ENCODE results near the gene ANXA4. TPM values are rescaled to one million over a fixed set of nuclear protein-coding genes. Genes with fewer than 3 reads are reported as not detected.
A peak's percentile ranks its signal among the peaks of the same experiment; 100 is the strongest.

ANXA4 gene
- polyA plus RNA-seq, 4 donors = 73.5 to 301 (median 234) TPM

DNA sequence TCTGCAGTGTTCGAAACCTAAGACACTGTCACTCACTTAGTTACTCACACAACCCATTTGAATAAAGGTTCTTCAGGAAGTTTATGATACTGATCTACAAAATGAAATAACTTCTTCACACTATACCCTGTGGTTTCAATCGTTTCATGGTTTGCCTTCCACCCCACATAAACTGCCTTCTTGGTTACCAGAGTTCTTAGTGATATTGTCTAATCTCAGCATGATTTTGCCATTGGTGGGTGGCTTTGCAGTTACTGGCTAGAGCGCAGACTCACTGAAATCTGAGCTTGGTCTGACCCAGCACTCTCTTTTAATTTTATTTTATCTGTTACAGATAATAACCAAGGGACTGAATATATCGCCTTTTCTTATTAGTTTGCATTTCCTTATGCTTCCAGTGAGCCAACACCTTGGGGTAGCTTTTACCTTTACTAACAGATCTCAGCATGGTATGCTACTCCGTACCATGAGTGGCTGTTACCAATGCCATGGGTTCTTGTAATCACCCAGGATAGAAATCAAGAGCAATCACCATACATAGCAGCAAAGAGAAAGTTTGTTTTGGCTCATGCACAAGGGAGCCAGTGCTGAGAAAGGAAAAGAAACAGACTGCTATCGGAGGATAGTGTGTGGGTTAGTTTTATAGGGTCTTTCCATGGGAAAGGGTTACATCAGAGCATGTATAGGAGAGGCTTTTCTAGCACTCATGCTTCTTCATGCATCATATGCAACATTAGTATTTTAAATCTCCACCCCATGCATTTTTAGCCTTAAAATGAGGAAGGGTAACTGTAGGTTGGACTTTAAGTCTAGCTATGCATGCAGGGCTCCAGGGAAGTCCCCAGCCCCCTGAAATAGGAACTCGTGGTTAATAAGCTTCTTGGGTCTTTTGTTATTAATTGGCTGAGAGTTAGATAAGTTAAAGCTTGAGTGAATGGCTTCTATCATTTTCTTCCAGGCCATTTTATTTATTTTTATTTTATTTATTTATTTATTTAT is 33.3 kb downstream of the ANXA4 start:
- DNase-seq (ENCODE audit: low read depth in 4 of 4, low spot score in 3 of 4) = no peak

DNA sequence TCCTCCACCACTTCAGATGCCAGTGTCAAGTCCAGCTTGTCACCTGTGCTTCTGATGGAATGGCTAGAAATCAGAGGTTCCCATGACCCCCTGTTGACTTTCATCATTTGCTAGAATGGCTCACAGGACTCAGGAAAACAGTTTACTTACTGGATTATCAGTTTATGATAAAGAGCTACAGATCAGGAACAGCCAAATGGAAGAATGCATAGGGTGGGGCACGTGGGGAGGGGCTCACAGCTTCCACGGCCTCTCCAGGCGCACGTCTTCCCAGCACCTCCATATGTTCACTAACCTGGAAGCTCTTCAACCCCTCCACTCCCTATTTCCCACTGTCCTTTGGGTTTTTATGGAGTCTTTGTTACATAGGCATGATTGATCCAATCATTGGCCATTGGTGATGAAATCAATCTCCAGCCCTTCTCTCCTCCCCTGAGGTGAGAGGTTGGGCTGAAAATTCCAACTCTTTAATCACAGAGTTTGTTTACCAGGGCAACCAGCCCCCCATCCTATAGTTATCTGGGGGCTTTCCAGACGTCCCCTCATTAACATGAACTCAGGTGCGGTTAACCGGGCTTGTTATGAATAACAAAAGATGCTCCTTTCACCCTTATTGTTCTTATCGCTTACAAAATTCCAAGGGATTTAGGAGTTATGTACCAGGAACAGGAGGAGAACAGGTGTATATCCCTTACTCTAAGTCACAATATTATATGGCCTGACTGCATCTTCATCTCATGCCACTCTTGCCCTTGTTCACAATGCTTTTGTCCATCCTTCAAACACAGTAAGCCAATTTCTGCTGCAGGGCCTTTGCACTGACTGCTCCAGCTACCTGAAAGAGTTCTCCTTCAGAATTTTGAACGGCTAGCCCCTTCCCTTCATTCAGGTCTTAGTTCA is 35.2 kb downstream of the ANXA4 start:
- DNase-seq (ENCODE audit: low read depth in 4 of 4, low spot score in 3 of 4) = no peak

DNA sequence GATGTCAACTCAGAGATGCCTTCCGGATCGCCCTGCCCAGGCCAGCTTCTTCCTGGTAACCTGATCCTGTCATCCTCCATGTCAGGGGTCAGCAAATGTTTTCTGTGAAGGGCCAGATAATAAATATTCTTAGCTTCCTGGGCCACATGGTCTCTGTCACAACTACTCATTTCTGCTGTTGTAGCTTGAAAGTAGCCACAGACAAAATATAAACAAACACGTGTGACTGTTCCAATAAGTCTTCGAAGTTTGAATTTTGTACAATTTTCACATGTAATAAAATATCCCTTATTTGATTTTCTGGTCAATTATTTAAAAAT is 35.8 kb downstream of the ANXA4 start:
- DNase-seq (ENCODE audit: low read depth in 4 of 4, low spot score in 3 of 4) = no peak

DNA sequence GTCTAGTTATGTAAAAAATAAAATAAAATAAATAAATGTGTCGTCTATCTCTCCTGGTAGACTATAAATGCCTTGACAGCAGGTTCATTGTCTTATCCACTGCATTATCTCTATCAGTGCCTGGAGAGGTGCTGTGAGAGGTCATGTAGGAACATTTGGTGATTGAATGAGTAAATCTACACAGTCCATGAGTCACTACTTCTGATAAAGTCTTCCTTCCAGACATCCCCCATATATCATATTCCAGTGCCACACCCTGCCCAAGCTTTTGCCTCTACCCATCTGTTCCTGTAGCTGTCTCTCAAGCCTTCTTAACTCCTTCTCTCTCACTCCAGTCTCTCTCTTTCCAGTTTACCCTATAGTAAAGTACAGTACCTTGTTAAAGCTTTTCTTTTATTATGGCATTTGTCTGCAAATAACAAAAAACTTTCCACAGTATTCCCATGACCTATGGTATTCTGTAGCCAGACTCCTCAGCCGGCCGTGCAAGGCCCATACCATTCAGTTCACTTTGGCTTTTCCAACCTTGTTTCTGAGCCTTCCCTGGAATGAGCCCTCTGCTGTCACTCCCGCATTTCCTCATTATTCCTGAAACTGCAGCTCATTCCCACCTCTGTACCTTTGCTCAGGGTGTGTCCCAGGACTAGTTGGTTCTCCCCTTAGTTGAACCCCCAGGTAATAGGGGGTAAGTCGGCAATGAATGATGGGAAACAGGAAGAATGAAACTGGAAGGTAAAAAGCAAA is 37.5 kb downstream of the ANXA4 start:
- no peak for DNase-seq (ENCODE audit: low read depth in 4 of 4, low spot score in 3 of 4)

DNA sequence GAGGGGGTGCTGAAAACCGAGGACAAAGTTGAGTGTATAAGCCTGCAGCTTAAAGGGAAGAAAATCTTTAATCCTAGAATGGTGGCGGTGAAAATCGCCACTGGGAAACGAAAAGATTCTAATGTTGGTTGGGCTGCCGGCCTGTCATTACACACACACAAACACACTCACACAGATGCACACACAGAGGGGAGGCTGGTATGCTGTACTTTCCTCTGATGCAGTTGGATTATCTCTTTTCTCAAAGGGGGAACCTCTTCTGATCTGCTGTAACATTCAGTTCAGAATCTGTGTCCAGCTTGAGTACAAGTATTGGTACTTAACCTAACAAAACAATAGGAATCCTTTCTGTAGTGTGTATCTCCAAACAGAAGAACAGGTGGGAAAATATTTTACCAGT is 39.0 kb downstream of the ANXA4 start:
- no peak for DNase-seq (ENCODE audit: low read depth in 4 of 4, low spot score in 3 of 4)

DNA sequence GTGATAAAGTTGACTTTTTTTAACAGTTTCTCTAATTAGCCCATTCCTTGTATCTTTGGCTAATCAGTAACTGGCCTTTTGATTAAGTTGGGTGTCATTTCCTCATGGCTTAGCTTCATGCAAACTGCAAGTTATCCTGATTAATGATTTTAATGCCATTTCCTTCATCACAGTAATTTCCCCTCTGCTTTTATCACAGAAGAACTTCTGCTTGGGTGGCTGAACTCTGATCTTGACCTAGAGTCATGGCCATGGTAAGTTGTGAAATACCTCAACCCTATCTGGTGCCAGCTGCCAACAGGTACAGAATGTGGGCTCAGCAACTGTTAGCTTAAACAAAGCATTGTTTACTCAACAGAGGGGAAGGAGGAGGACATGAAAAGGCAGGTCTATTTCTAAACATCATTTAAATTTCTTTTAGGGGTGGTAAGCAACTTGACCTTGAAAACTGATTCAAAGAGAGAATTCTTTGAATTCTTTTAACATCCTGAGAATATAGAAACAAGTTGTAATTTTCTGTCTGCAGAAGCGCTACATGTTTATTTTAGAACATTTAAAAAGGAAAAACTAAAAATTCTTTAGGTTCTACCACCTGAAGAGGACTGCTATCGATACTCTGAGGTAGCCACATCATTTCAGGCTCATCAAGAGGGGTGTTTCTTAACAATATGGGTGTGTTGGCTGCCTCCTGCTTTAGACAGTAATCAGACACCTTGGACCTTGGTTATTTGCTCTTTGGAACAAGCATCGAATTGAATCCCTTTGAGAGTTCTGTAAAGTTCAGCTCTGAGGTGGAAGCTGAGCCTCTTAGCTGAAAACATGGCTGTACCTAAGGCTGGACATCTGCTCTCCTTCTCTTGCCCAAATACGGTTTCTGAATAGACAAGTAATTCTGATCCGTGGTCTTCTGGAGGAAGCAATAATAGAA is 39.7 kb downstream of the ANXA4 start:
- DNase-seq (ENCODE audit: low read depth in 4 of 4, low spot score in 3 of 4) = no peak

DNA sequence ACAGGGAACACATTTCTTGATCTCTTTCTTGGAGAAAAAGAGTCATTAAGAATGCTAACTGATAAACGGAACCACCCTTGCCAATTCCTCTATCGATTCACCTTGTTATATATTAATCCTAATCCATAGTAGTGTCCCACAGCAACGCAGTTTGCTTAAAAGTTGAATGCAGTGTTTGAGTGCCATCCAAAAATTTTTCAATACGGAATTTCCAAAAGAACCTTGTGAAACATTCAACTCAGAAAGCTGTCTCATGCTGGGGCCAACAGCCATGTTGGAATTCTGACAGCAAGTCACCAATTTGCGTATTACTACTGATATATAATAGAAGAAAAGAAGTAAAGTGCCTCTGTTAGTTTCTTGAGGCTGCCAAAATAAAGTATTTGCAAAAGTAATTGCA is 42.3 kb downstream of the ANXA4 start:
- DNase-seq (ENCODE audit: low read depth in 4 of 4, low spot score in 3 of 4) = no peak

DNA sequence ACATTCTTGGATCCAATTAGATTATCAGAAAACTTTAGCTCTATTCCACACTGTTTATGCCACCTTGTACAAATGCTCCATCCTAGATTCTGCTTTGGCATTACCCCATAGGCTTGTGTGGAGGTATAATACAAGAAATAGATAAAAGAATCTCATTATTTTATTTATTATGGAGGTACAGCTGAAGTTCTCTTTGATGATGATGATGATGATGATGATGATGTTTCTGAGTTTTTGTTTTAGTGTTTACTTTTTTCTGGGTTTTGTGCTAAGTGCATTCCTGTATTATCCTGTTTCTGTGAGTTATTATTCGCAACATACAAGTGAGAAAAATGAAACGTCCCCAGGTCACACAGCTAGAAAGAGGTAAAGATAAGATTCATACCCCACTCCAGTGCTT is 43.4 kb downstream of the ANXA4 start:
- DNase-seq (ENCODE audit: low read depth in 4 of 4, low spot score in 3 of 4) = no peak

DNA sequence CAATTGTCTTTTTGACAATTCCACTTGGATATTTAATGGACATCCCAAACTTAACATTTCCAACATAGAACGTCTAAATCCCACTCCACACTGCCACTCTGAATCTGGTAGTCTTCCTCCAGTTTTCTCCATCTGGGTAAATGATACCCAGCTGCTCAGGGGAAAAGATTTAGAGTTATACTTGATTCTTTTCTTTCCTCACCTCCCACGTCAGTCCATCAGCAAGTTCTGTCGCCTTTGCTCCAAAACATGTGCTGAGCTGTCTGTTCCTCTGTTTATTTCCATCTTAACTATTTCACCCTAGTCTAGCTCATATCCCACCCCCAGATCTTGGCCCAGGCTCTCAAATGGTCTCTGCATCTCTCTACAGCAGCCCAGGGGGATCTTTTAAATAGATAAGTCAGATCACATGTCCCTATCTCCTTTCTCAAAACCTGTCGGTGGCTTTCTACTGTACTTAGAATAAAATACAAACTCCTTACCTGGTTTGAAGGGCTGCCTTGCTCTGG is 44.2 kb downstream of the ANXA4 start:
- no peak for DNase-seq (ENCODE audit: low read depth in 4 of 4, low spot score in 3 of 4)

DNA sequence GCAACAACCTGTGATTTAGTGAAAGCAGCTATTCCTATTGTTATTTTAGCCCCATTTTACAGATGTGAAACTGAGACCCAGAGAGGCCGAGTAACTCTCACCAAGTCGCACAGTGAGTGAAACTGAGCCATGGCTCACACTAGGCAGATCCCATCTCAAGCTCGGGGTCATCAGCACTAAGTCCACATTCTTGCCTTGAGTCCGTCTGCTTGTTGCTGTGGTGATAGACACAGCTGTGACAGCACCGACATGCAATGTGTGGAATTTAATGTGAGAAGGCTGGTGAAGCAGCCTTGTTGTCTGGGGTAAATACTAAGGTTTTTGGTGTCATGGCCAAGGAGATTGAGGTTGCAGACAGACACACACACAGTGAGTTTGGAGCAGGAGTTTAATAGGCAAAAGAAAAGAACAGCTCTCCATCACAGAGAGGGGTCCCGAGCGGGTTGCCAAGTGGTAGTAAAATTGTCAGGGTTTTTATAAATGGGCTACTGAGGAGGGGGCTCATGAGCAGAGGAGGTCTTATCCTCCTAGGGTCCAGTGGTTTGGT is 47.3 kb downstream of the ANXA4 start:
- peak in 1 of 4 donors; percentile 76 for DNase-seq (ENCODE audit: low read depth in 4 of 4, low spot score in 3 of 4)

DNA sequence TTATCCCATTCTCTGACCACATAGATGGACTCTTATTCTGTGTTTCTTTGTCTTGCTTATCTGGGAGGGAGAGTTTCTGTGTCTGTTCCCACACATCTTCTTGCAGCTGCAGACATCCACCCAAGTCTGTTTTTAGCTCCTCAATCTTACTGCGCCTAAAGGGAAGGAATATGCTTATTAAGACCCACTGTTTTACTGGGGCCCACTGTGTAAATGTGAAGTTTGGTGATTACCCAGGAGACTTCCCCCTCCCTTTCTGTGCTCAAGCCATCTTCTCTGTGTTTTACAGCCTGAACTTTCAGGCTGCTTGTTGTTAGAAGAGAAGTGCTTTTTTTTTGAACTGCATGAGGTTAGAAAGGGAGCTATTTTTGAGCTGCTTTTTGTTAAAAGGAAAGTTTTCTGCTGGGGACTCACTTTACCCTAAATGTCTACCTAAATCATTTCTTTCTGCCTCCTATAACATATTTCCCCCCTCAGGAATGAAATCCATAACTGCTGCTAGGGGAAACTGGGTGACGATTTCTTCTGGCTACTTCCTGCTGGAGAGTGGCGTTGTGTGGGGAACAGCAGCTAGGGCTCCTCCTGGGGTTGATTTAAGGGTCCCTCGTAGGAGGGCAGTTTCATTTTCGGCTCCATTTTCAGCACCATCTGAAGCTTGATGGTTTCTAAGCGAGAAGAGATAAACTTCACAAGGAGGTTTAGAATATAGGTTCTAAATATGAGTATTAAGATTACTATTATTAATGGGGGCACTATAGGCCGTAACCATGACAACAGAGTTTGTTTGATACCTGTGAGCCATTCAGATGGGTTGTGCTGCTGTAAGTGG is 48.1 kb downstream of the ANXA4 start:
- DNase-seq (ENCODE audit: low read depth in 4 of 4, low spot score in 3 of 4) = no peak

DNA sequence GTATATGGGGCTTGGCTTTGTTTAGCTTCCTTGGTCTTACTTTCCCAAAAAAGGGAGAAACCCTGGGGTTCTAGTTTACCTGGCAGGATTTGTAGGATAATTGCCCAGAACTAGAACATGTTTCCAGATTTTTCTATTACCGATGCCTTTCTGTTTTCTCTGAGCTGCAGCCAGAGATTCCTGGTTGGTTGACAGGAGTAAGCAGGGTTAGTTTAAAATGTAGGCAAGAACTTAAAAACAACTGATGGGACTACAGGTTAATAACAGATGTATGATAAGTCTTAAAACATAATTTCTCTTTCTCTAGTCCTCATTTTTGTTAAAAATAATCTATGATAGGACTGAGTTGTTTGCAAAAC is 48.6 kb downstream of the ANXA4 start:
- no peak for DNase-seq (ENCODE audit: low read depth in 4 of 4, low spot score in 3 of 4)

DNA sequence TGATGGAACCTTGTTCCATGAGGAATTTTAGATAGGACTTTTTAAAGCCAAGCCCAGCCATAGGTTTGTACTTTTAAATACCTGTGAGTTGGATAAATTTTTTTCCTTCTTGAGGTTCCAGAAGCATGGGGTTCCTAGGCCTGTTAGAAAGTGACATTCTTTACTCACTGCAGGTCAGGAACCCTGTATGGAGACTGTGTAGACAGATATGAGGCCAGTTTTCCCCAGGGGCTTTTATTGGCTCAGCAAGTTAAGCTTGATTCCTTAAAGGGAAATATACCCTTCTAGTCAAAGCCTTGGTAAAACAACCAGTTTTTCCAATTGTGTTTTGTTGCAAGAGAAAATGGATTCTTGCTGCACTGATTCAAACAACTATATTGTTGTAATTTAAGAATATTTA is 49.1 kb downstream of the ANXA4 start:
- DNase-seq (ENCODE audit: low read depth in 4 of 4, low spot score in 3 of 4) = no peak

DNA sequence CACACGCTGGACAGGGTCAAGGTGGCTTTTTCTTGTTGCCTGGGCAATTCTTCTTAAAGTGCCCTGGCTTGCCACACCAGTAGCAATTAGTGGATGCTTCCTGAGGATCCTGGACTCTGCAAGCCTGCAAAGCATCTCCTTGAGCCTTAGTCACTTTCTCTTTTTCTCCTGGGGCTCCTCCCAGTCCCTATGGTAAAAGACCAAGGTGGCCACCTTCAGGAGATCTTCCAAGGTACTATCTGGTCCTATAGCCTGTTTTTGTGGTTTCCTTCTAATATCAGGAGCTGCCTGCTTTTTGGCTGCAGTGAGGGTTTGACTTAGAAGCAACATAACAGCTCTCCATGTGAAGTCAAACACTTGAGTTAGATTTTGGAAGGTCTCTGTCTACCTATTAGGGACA is 54.2 kb downstream of the ANXA4 start:
- DNase-seq (ENCODE audit: low read depth in 4 of 4, low spot score in 3 of 4) = no peak

DNA sequence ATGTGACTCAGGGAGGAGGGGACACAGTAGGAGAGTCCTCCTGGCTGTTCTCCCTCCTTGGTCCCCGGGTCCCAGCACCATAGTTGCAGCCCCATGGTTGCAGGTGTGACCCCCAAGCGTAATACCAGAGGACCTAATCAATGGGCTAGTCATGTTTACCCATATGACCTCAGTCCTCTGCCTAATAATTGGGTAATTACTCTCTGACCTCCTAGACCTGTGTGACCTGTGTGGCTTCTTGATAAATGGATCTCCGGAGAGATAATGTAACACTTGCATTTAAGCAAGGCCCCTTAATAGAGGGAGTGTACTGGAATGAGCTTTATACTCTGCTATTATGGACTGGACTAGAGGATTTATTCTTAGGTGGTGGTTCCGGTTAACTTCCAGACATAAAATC is 55.3 kb downstream of the ANXA4 start:
- DNase-seq (ENCODE audit: low read depth in 4 of 4, low spot score in 3 of 4) = no peak

DNA sequence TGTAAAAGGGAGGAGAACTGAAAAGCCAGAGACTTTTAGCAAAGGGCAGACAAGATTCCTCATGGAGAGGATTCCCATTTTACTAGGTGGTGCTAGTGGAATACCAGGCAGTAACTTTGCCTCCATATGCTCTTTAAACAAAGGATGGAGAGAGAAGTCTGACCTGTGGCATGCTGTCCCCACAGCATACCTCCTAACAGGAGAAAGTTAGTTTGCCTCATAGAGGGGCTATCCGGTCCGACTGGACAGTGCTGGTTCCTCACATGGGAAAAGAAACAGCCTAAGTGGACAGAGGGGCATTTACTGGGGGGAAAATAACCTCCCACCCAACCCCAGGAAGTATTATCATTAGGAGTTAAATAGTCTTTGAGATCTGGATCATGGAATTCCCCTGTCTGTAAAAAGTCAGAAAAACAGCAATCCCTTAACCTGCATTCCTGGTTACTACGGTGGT is 55.9 kb downstream of the ANXA4 start:
- DNase-seq (ENCODE audit: low read depth in 4 of 4, low spot score in 3 of 4) = no peak

DNA sequence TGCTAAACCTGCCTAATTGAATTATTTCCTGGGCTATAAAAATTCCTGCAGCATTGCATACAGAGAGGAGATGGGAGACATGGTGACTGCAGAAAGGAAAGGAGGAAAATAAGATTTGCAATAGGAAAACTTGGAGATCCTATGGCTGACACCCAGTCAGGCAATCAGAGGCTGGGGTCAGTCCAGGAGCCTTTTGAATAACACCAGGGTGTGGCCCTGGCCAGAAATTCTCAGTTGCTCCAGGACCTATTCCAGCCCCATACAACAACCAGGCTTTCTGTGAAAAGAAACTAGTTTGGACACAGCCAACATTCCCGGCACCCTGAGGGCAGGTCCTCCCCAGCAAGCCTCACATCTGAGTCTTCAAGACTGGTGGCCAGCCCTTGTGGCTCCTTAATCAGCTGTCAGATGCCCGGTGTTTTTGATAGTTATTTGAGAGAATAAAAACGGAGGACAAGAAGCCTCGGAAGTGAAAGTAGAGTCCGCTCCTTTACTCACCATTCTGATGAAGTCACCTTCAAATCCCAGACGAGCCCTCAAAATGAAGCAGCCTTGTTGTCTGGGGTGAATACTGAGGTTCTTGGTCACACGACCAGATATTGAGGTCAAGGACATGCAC is 56.5 kb downstream of the ANXA4 start:
- DNase-seq (ENCODE audit: low read depth in 4 of 4, low spot score in 3 of 4) = no peak

DNA sequence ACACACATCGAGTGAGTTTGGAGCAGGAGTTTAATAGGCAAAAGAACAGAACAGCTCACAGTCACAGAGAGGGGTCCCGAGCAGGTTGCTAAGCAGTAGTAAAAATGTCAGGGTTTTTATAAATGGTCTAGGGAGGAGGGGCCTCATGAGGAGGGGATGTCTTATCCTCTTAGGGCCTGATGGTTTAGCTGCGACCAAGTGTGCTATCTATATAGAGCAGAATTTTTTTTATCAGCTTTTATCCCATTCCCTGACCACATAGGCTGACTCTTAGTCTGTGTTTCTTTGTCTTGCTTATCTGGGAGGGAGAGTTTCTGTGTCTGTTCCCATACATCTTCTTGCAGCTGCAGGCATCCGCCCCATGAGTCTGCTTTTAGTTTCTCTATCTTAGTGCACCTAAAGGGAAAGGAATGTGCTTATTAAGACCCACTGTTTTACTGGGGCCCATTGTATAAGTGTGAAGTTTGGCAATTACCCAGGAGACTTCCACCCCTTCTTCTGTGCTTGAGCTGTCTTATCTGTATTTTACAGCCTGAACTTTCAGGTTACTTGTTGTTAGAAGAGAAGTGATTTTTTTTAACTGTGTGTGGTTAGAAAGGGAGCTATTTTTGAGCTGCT is 57.1 kb downstream of the ANXA4 start:
- DNase-seq (ENCODE audit: low read depth in 4 of 4, low spot score in 3 of 4) = no peak
